Ishikawa (cell line): ENCODE measurements around the gene ADGRB2.

ENCODE experiments used
- CEBPB ChIP-seq: IDR thresholded peaks from 2 replicates; pipeline ENCODE4 v1.6.1; 2012
- CREB1 ChIP-seq: IDR thresholded peaks from 2 replicates; pipeline ENCODE4 v1.6.1; 2012; ENCODE audit warnings: low read depth
- EGR1 ChIP-seq: IDR thresholded peaks from 2 replicates; pipeline ENCODE4 v1.6.1; 2012
- EP300 ChIP-seq: IDR thresholded peaks from 2 replicates; pipeline ENCODE4 v1.6.1; 2012; ENCODE audit warnings: borderline replicate concordance
- FOXM1 ChIP-seq: IDR thresholded peaks from 2 replicates; pipeline ENCODE4 v1.6.1; 2012; ENCODE audit warnings: low read depth, borderline replicate concordance
- NFIC ChIP-seq: IDR thresholded peaks from 2 replicates; pipeline ENCODE4 v1.6.1; 2012
- RAD21 ChIP-seq: IDR thresholded peaks from 2 replicates; pipeline ENCODE4 v1.6.1; 2012; ENCODE audit warnings: low read depth
- TAF1 ChIP-seq: IDR thresholded peaks from 2 replicates; pipeline ENCODE4 v1.6.1; 2012; ENCODE audit warnings: low read depth, mild to moderate bottlenecking
- TCF12 ChIP-seq: IDR thresholded peaks from 2 replicates; pipeline ENCODE4 v1.6.1; 2012; ENCODE audit warnings: low read depth
- TEAD4 ChIP-seq: IDR thresholded peaks from 2 replicates; pipeline ENCODE4 v1.6.1; 2012
- YY1 ChIP-seq: IDR thresholded peaks from 2 replicates; pipeline ENCODE4 v1.6.1; 2012; ENCODE audit warnings: low read depth
- ZBTB7A ChIP-seq: IDR thresholded peaks from 2 replicates; pipeline ENCODE4 v1.6.1; 2012; ENCODE audit warnings: low read depth
- TF ChIP-seq, protein P1 (sequence below): IDR thresholded peaks from 2 replicates; pipeline ENCODE4 v1.6.1; 2012; ENCODE audit warnings: low read depth, mild to moderate bottlenecking
- TF ChIP-seq, protein P2 (sequence below): IDR thresholded peaks from 2 replicates; pipeline ENCODE4 v1.6.1; 2012

DNA sequence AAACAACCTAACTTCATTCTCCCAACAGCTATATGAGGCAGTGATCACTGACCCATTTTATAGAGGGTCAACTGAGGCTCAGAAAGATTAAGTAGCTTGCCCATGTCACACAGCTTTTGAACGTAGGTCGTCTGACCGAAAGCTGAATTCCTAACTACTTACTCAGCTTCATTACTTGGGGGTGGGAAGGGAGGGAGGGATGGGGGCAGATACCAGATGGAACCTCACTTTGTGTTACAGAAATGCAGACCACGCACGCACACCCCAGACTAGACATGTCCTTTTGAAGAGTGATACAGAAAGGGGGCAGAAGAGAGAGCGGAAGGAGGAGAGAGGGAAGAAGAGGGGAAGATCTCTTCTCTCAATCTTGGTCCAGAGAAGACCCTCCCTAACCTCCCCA is 2.3 kb downstream of the ADGRB2 start:
- TF ChIP-seq RAD21, result no peak
- TF ChIP-seq, protein P1, sequence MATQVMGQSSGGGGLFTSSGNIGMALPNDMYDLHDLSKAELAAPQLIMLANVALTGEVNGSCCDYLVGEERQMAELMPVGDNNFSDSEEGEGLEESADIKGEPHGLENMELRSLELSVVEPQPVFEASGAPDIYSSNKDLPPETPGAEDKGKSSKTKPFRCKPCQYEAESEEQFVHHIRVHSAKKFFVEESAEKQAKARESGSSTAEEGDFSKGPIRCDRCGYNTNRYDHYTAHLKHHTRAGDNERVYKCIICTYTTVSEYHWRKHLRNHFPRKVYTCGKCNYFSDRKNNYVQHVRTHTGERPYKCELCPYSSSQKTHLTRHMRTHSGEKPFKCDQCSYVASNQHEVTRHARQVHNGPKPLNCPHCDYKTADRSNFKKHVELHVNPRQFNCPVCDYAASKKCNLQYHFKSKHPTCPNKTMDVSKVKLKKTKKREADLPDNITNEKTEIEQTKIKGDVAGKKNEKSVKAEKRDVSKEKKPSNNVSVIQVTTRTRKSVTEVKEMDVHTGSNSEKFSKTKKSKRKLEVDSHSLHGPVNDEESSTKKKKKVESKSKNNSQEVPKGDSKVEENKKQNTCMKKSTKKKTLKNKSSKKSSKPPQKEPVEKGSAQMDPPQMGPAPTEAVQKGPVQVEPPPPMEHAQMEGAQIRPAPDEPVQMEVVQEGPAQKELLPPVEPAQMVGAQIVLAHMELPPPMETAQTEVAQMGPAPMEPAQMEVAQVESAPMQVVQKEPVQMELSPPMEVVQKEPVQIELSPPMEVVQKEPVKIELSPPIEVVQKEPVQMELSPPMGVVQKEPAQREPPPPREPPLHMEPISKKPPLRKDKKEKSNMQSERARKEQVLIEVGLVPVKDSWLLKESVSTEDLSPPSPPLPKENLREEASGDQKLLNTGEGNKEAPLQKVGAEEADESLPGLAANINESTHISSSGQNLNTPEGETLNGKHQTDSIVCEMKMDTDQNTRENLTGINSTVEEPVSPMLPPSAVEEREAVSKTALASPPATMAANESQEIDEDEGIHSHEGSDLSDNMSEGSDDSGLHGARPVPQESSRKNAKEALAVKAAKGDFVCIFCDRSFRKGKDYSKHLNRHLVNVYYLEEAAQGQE, result no peak
- no peak for TF ChIP-seq TAF1
- TF ChIP-seq TEAD4, result no peak
- TF ChIP-seq ZBTB7A, result no peak
- no peak for TF ChIP-seq CEBPB
- no peak for TF ChIP-seq EGR1
- TF ChIP-seq, protein P2, sequence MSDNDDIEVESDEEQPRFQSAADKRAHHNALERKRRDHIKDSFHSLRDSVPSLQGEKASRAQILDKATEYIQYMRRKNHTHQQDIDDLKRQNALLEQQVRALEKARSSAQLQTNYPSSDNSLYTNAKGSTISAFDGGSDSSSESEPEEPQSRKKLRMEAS, result no peak
- no peak for TF ChIP-seq NFIC
- no peak for TF ChIP-seq FOXM1
- TF ChIP-seq TCF12, result no peak
- TF ChIP-seq EP300, result no peak
- TF ChIP-seq YY1, result no peak
- TF ChIP-seq CREB1, result no peak
